ENCODE measurements around the gene MRPL4. TPM values are rescaled to one million over a fixed set of nuclear protein-coding genes. Genes with fewer than 3 reads are reported as not detected.

Gene MRPL4
- total RNA-seq, 2 donors from 2014 or later = 79.1 to 140 TPM

DNA sequence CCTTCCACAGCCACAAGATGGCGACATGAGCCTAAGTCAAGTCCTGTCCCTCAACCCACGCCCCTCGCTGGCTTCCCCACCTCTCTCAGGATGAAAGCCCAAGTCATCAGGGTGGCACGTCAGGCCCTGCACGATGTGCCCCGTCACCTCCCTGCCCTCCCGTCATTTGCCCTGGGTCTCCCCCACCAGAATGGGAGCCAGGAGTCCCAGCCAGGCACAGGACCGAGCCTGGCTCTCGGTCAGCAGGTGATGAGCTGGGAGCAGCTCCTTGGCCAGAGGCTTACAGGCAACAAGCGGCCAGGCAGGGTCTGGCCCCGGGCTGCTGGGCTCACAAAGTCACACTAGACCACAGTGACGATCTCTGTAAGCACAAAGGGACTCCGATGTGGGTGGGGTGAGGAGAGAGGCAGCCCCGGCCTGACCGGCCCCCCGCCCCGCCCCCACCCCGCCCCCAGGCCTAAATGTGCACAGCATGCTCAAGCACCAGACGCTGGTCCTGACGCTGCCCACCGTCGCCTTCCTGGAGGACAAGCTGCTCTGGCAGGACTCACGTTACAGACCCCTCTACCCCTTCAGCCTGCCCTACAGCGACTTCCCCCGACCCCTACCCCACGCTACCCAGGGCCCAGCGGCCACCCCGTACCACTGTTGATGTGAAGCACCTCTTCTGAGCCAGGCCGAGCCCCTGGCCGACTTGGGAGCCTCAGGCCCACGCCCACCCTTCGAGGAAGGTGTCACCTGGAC, 7.3 kb downstream of the MRPL4 start:
- no peak overlapping the region for H3K4me3 Mint-ChIP-seq
- H3K9me3 Mint-ChIP-seq = no peaks in the 10 kb centered on the region
- ATAC-seq (peak; percentile 78 to 83), DNase-seq (ENCODE audit: low spot score) (peak; percentile 89)
- H3K27me3 Mint-ChIP-seq = no peaks in the 10 kb centered on the region
- H3K27ac Mint-ChIP-seq = no peak overlapping the region
- peaks cover 9% of the 10 kb centered on the region for H3K36me3 Mint-ChIP-seq
- H3K4me1 Mint-ChIP-seq (ENCODE audit: low read depth in 2 of 2) = peaks cover 0 to 6% of the 10 kb centered on the region in 2 donors

DNA sequence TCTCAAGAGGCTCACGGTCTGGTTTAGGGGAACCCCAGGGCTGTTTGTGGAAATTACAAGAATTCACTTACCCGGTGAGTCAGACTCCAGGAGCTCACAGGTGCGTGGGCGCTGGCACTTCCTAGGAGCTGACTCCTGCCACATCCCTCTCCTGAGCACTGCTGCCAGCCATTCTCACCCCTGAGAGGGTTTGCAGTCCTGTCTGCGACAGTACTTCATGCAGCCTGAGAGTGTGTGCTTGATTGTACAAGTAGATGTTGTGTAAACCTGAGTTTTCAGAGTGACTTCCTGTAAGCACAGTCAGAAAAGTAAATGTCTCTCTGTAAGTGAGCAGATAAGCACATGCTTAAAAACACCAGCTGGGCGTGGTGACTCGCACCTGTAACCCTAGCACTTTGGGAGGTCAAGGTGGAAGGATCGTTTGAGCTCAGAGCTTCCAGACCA, 8.1 kb downstream of the MRPL4 start:
- DNase-seq (ENCODE audit: low spot score) = peak; percentile 56
- Mint-ChIP-seq H3K27ac (no peak overlapping the region), H3K27me3 (no peaks in the 10 kb centered on the region), H3K36me3 (peaks cover 9% of the 10 kb centered on the region), H3K4me3 (no peak overlapping the region), H3K9me3 (no peaks in the 10 kb centered on the region), H3K4me1 (ENCODE audit: low read depth in 2 of 2) (peaks cover 0 to 6% of the 10 kb centered on the region in 2 donors)
- ATAC-seq = peak; percentile 31 to 37

DNA sequence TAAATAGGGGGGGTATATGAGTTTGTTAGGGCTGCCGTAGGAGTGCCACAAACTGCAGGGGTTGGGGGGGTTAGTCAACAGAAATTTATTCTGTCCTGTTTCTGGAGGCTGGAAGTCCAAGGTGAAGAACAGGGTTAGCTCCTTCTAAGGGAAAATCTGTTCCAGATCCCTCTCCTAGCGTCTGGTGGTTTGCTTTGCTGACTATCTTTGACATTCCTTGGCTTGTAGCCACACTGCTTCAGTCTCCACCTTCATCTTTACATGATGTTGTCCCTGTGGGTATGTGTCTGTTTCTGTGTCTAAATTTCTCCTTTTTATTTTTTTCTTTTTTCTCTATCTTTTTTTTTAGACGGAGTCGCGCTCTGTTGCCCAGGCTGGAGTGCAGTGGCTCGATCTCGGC, 10.8 kb downstream of the MRPL4 start:
- Mint-ChIP-seq H3K36me3 (peaks cover under 1% of the 10 kb centered on the region), H3K4me3 (no peak overlapping the region), H3K27ac (no peak overlapping the region), H3K27me3 (no peaks in the 10 kb centered on the region), H3K9me3 (no peaks in the 10 kb centered on the region), H3K4me1 (ENCODE audit: low read depth in 2 of 2) (peaks cover 0 to 5% of the 10 kb centered on the region in 2 donors)
- ATAC-seq (no peak), DNase-seq (ENCODE audit: low spot score) (peak; percentile 12)

DNA sequence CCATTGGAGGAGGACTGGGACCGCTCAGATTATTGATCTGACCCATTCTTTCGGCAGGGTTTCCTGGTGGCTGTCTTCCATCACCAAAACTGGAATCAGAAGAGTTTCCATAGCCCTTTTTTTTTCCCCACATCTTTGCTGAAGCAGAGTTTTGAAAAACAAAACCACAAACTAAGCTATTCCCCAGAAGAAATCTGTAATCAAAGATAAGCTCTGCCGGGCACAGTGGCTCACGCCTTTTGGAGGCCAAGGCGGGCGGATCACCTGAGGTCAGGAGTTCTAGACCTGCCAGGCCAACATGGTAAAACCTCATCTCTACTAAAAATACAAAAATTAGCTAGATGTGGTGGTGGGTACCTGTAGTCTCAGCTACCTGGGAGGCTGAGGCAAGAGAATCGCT, 14.7 kb downstream of the MRPL4 start:
- ATAC-seq = no peak
- no peaks in the 10 kb centered on the region for H3K36me3 Mint-ChIP-seq

GRCh38 chr19:10268071-10268470, 16.1 kb downstream of the MRPL4 start:
- Mint-ChIP-seq H3K27ac (peak overlapping the region in 1 of 2 donors; percentile 96), H3K9me3 (no peaks in the 10 kb centered on the region), H3K27me3 (no peaks in the 10 kb centered on the region), H3K4me1 (ENCODE audit: low read depth in 2 of 2) (peaks cover 13 to 17% of the 10 kb centered on the region in 2 donors), H3K4me3 (no peak overlapping the region), H3K36me3 (no peaks in the 10 kb centered on the region)
- DNase-seq (ENCODE audit: low spot score) = no peak
- no peak for ATAC-seq

More for the DNA sequence above, 14.7 kb downstream of the MRPL4 start:
- no peak overlapping the region for H3K4me3 Mint-ChIP-seq
- no peaks in the 10 kb centered on the region for H3K27me3 Mint-ChIP-seq
- no peaks in the 10 kb centered on the region for H3K9me3 Mint-ChIP-seq
- no peak for DNase-seq (ENCODE audit: low spot score)
- H3K4me1 Mint-ChIP-seq (ENCODE audit: low read depth in 2 of 2) = peaks cover 11 to 12% of the 10 kb centered on the region in 2 donors
- H3K27ac Mint-ChIP-seq = peak overlapping the region in 1 of 2 donors; percentile 59

DNA sequence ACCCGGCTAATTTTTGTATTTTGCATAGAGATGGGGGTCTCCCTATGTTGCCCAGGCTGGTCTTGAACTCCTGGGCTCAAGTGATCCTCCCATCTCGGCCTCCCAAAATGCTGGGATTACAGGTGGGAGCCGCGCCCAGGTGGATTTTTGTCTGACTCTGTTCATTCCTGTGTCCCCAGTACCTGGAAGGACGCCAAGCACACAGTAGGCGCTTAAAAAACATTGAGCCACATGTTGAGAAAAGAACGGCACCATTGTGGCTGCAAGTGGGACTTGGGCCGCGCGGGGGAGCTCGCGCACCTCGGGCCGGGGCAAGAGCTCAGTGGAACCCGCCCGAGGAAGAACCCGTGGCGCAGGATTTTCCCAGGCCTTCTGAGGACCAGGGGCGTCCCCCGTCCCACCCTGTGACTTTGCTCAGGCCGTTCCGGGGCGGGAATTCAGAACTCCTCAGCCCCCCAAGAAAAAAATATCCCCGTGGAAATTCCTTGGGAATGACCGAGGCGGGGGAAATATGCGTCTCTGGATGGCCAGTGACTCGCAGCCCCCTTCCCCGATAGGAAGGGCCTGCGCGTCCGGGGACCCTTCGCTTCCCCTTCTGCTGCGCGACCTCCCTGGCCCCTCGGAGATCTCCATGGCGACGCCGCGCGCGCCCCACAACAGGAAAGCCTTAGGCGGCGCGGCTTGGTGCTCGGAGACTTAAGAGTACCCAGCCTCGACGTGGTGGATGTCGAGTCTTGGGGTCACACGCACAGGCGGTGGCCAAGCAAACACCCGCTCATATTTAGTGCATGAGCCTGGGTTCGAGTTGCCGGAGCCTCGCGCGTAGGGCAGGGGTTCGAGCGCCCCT, 17.5 kb downstream of the MRPL4 start:
- peak overlapping the region; percentile 96 to 98 for H3K27ac Mint-ChIP-seq
- ATAC-seq (peak; percentile 63 to 66), DNase-seq (ENCODE audit: low spot score) (peak; percentile 93)
- H3K9me3 Mint-ChIP-seq = no peaks in the 10 kb centered on the region
- H3K36me3 Mint-ChIP-seq = peaks cover 9% of the 10 kb centered on the region
- peak overlapping the region; percentile 71 for H3K4me3 Mint-ChIP-seq
- H3K27me3 Mint-ChIP-seq = no peaks in the 10 kb centered on the region
- peaks cover 21 to 23% of the 10 kb centered on the region in 2 donors for H3K4me1 Mint-ChIP-seq (ENCODE audit: low read depth in 2 of 2)

DNA sequence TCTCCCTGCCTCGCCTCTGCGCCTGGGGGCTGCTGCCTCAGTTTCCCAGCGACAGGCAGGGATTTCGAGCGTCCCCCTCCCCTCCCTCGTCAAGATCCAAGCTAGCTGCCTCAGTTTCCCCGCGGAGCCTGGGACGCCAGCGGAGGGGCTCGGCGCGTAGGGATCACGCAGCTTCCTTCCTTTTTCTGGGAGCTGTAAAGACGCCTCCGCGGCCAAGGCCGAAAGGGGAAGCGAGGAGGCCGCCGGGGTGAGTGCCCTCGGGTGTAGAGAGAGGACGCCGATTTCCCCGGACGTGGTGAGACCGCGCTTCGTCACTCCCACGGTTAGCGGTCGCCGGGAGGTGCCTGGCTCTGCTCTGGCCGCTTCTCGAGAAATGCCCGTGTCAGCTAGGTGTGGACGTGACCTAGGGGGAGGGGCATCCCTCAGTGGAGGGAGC, 18.2 kb downstream of the MRPL4 start:
- H3K4me3 Mint-ChIP-seq = peak overlapping the region; percentile 71
- DNase-seq (ENCODE audit: low spot score) (peak; percentile 98), ATAC-seq (peak; percentile 86 to 88)
- H3K27ac Mint-ChIP-seq = peak overlapping the region; percentile 96 to 98
- H3K36me3 Mint-ChIP-seq = peaks cover 13% of the 10 kb centered on the region
- peaks cover 24 to 27% of the 10 kb centered on the region in 2 donors for H3K4me1 Mint-ChIP-seq (ENCODE audit: low read depth in 2 of 2)
- no peaks in the 10 kb centered on the region for H3K27me3 Mint-ChIP-seq
- H3K9me3 Mint-ChIP-seq = no peaks in the 10 kb centered on the region

DNA sequence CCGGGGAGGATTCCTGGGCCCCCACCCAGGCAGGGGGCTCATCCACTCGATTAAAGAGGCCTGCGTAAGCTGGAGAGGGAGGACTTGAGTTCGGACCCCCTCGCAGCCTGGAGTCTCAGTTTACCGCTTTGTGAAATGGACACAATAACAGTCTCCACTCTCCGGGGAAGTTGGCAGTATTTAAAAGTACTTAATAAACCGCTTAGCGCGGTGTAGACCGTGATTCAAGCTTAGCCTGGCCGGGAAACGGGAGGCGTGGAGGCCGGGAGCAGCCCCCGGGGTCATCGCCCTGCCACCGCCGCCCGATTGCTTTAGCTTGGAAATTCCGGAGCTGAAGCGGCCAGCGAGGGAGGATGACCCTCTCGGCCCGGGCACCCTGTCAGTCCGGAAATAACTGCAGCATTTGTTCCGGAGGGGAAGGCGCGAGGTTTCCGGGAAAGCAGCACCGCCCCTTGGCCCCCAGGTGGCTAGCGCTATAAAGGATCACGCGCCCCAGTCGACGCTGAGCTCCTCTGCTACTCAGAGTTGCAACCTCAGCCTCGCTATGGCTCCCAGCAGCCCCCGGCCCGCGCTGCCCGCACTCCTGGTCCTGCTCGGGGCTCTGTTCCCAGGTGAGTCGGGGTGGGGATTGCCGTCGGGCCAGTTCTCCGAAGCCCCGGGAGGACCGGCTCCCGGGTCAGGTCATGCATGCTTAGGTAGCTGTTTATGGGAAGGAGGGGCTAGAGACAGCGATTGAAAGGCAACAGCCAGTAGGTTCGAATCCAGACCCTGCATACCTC, 18.8 kb downstream of the MRPL4 start, which contains the start of gene ICAM1:
Gene ICAM1, plus strand, starts transcription at position 505 of the 779 bp plus-strand sequence. Its CDS starts 40 bp downstream, at position 545.
- Mint-ChIP-seq H3K36me3 (peaks cover 13% of the 10 kb centered on the region), H3K4me1 (ENCODE audit: low read depth in 2 of 2) (peaks cover 24 to 29% of the 10 kb centered on the region in 2 donors), H3K9me3 (no peaks in the 10 kb centered on the region), H3K4me3 (peak within 1 kb of the TSS; percentile 71), H3K27ac (peak within 1 kb of the TSS; percentile 96 to 98), H3K27me3 (no peaks in the 10 kb centered on the region)
- ATAC-seq (peak; percentile 77 to 85), DNase-seq (ENCODE audit: low spot score) (peak; percentile 98)

DNA sequence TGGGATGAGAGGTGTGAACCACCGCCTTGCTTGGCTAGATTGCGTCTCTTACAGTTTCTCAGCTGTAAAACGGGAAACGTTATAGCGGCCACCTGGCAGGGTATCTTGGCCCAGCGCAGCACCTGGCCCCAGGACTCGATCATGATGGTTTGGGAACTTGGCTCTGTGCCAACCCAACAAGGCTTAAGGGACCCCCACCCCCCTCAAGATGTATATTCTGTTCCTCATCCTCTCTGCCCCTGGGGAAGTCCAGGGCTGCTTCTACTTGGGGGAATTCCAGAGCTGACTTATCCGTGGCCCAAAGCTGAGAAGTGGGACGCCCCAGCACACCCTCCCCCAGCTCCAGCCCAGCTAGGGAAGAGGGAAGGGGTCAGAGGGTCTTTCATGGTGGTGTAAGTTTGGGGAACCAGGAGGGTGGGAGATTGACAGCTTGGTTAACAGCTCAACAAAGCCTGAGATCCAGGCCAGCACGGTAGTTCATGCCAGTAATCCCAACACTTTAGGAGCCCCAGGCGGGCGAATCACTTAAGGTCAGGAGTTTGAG, 19.6 kb downstream of the MRPL4 start:
- Mint-ChIP-seq H3K36me3 (peaks cover 13% of the 10 kb centered on the region), H3K27me3 (no peaks in the 10 kb centered on the region), H3K9me3 (no peaks in the 10 kb centered on the region), H3K27ac (peak overlapping the region; percentile 96 to 98), H3K4me1 (ENCODE audit: low read depth in 2 of 2) (peaks cover 24 to 26% of the 10 kb centered on the region in 2 donors), H3K4me3 (peak overlapping the region; percentile 71)
- ATAC-seq (peak; percentile 24 to 44), DNase-seq (ENCODE audit: low spot score) (peak; percentile 85)

- H3K4me3 Mint-ChIP-seq = peak overlapping the region; percentile 71
- H3K4me1 Mint-ChIP-seq (ENCODE audit: low read depth in 2 of 2) = peaks cover 40 to 49% of the 10 kb centered on the region in 2 donors
- peaks cover 25% of the 10 kb centered on the region for H3K36me3 Mint-ChIP-seq
- H3K27ac Mint-ChIP-seq = peak overlapping the region; percentile 33 to 96
- no peak for DNase-seq (ENCODE audit: low spot score)
- no peaks in the 10 kb centered on the region for H3K9me3 Mint-ChIP-seq
- ATAC-seq = no peak
- H3K27me3 Mint-ChIP-seq = no peaks in the 10 kb centered on the region
Measured at GRCh38 chr19:10274589-10274988, 22.6 kb downstream of the MRPL4 start.

- H3K36me3 Mint-ChIP-seq = peaks cover 31% of the 10 kb centered on the region
- H3K4me1 Mint-ChIP-seq (ENCODE audit: low read depth in 2 of 2) = peaks cover 33 to 40% of the 10 kb centered on the region in 2 donors
- ATAC-seq (peak in 1 of 2 donors; percentile 57), DNase-seq (ENCODE audit: low spot score) (peak; percentile 58)
- H3K27me3 Mint-ChIP-seq = no peaks in the 10 kb centered on the region
- H3K27ac Mint-ChIP-seq = peak overlapping the region; percentile 31 to 82
- H3K4me3 Mint-ChIP-seq = peak overlapping the region; percentile 58
- no peaks in the 10 kb centered on the region for H3K9me3 Mint-ChIP-seq
Measured at GRCh38 chr19:10277795-10278589, 26.0 kb downstream of the MRPL4 start.

DNA sequence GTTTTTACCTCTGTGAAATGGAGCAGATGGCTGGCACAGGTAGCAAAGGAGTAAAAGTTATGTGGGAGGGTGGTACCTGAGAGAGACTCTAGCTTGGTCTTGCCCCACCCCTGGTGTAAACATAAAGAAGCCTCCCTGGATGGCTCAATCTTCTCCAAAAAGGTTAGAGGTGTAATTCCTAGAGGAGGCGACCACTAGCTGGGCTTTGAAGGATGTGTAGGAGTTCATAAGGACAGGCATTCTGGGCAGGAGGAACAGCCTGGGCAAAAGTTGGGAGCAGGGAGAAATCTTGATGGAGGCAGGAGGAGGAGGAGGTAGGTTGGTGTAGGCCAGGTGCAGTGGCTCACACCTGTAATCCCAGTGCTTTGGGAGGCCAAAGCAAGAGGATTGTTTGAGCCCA, 26.9 kb downstream of the MRPL4 start:
- peaks cover 31 to 45% of the 10 kb centered on the region in 2 donors for H3K4me1 Mint-ChIP-seq (ENCODE audit: low read depth in 2 of 2)
- H3K27ac Mint-ChIP-seq = peak overlapping the region; percentile 77 to 82
- no peak for ATAC-seq
- no peaks in the 10 kb centered on the region for H3K27me3 Mint-ChIP-seq
- no peaks in the 10 kb centered on the region for H3K9me3 Mint-ChIP-seq
- DNase-seq (ENCODE audit: low spot score) = no peak
- peaks cover 28% of the 10 kb centered on the region for H3K36me3 Mint-ChIP-seq
- peak overlapping the region; percentile 68 for H3K4me3 Mint-ChIP-seq

All from natural killer cell treated with Interleukin-12 subunit alpha and Interleukin-12 subunit beta and Interleukin-15 and Interleukin-18, amount 100 ng/mL, for 72 hours (primary cell).